ENCODE results near the gene CDK10. TPM values are rescaled to one million over a fixed set of nuclear protein-coding genes. Genes with fewer than 3 reads are reported as not detected.

The CDK10 gene
- total RNA-seq, 1 donor = 32.9 TPM

GRCh38 chr16:89737341-89738071 lies 51.0 kb downstream of the CDK10 start:
- no peak for DNase-seq (ENCODE audit: low read depth)
- no peak for TF ChIP-seq CTCF (IDR thresholded peaks at IDR 0.05; ENCODE audit: insufficient read depth, low read length)
- no peak overlapping the region for H3K4me3 ChIP-seq (ENCODE audit: low read depth, low read length)

GRCh38 chr16:89738072-89738377 lies 51.5 kb downstream of the CDK10 start:
- no peak for DNase-seq (ENCODE audit: low read depth)
- H3K4me3 ChIP-seq (ENCODE audit: low read depth, low read length) = no peak overlapping the region
- no peak for TF ChIP-seq CTCF (IDR thresholded peaks at IDR 0.05; ENCODE audit: insufficient read depth, low read length)

- no peak for TF ChIP-seq CTCF (IDR thresholded peaks at IDR 0.05; ENCODE audit: insufficient read depth, low read length)
- H3K4me3 ChIP-seq (ENCODE audit: low read depth, low read length) = no peak overlapping the region
- DNase-seq (ENCODE audit: low read depth) = no peak
Measured at GRCh38 chr16:89738538-89739317, 52.2 kb downstream of the CDK10 start.

GRCh38 chr16:89739383-89739782 lies 52.9 kb downstream of the CDK10 start:
- no peak overlapping the region for H3K4me3 ChIP-seq (ENCODE audit: low read depth, low read length)
- TF ChIP-seq CTCF (IDR thresholded peaks at IDR 0.05; ENCODE audit: insufficient read depth, low read length) = no peak
- DNase-seq (ENCODE audit: low read depth) = no peak

GRCh38 chr16:89741342-89742014 lies 55.0 kb downstream of the CDK10 start:
- TF ChIP-seq CTCF (IDR thresholded peaks at IDR 0.05; ENCODE audit: insufficient read depth, low read length) = no peak
- no peak overlapping the region for H3K4me3 ChIP-seq (ENCODE audit: low read depth, low read length)
- DNase-seq (ENCODE audit: low read depth) = no peak

- DNase-seq (ENCODE audit: low read depth) = no peak
- no peak overlapping the region for H3K4me3 ChIP-seq (ENCODE audit: low read depth, low read length)
Measured at GRCh38 chr16:89742948-89743347, 56.5 kb downstream of the CDK10 start.

More at GRCh38 chr16:89742948-89743347, 56.5 kb downstream of the CDK10 start:
- TF ChIP-seq CTCF (IDR thresholded peaks at IDR 0.05; ENCODE audit: insufficient read depth, low read length) = no peak

All from fibroblast of the aortic adventitia (primary cell).